HEK293 (cell line): ENCODE data around the gene ASCL3.

Experiments
- ATF2 ChIP-seq: fragments of 450-650 bp; formaldehyde crosslinking; IDR thresholded peaks from 2 replicates; pipeline ENCODE4 v1.5.1; 2016; ENCODE audit warnings: missing biosample characterization, missing genetic modification characterization, low read depth
- HIC1 ChIP-seq: fragments of 450-650 bp; formaldehyde crosslinking; IDR thresholded peaks from 2 replicates; pipeline ENCODE4 v1.5.1; 2016; ENCODE audit warnings: missing biosample characterization, missing genetic modification characterization
- KLF1 ChIP-seq: fragments of 450-650 bp; formaldehyde crosslinking; IDR thresholded peaks from 2 replicates; pipeline ENCODE4 v1.5.1; 2016; ENCODE audit warnings: missing biosample characterization, missing genetic modification characterization
- MZF1 ChIP-seq: fragments of 450-650 bp; formaldehyde crosslinking; IDR thresholded peaks from 2 replicates; pipeline ENCODE4 v1.5.1; 2017; ENCODE audit warnings: missing biosample characterization, missing genetic modification characterization, borderline replicate concordance
- OVOL3 ChIP-seq: fragments of 450-650 bp; formaldehyde crosslinking; IDR thresholded peaks from 2 replicates; pipeline ENCODE4 v1.5.1; 2016; ENCODE audit warnings: missing biosample characterization, missing genetic modification characterization
- SP2 ChIP-seq: fragments of 450-650 bp; formaldehyde crosslinking; IDR thresholded peaks from 2 replicates; pipeline ENCODE4 v1.5.1; 2016; ENCODE audit warnings: missing biosample characterization, missing genetic modification characterization
- SP3 ChIP-seq: fragments of 450-650 bp; formaldehyde crosslinking; IDR thresholded peaks from 2 replicates; pipeline ENCODE4 v1.5.1; 2016; ENCODE audit warnings: missing biosample characterization, missing genetic modification characterization
- YY2 ChIP-seq: fragments of 450-650 bp; formaldehyde crosslinking; IDR thresholded peaks from 2 replicates; pipeline ENCODE4 v1.5.1; 2016; ENCODE audit warnings: missing biosample characterization, missing genetic modification characterization
- ZBTB1 ChIP-seq: fragments of 450-650 bp; formaldehyde crosslinking; IDR thresholded peaks from 2 replicates; pipeline ENCODE4 v1.5.1; 2016; ENCODE audit warnings: missing biosample characterization, missing genetic modification characterization
- ZBTB11 ChIP-seq: fragments of 450-650 bp; formaldehyde crosslinking; conservative IDR thresholded peaks from 2 replicates; pipeline ENCODE4 v1.5.1; 2016; ENCODE audit warnings: low read depth, missing biosample characterization, missing genetic modification characterization
- ZIC2 ChIP-seq: fragments of 450-650 bp; formaldehyde crosslinking; IDR thresholded peaks from 2 replicates; pipeline ENCODE4 v1.5.1; 2016; ENCODE audit warnings: missing biosample characterization, missing genetic modification characterization
- ZNF202 ChIP-seq: fragments of 450-650 bp; formaldehyde crosslinking; IDR thresholded peaks from 2 replicates; pipeline ENCODE4 v1.5.1; 2016; ENCODE audit warnings: missing biosample characterization, missing genetic modification characterization, borderline replicate concordance
- ZNF221 ChIP-seq: fragments of 450-650 bp; formaldehyde crosslinking; IDR thresholded peaks from 2 replicates; pipeline ENCODE4 v1.5.1; 2017; ENCODE audit warnings: missing biosample characterization, missing genetic modification characterization, borderline replicate concordance
- ZNF416 ChIP-seq: fragments of 450-650 bp; formaldehyde crosslinking; IDR thresholded peaks from 2 replicates; pipeline ENCODE4 v1.5.1; 2016; ENCODE audit warnings: missing biosample characterization, missing genetic modification characterization
- ZNF423 ChIP-seq: fragments of 450-650 bp; formaldehyde crosslinking; IDR thresholded peaks from 2 replicates; pipeline ENCODE4 v1.5.1; 2016; ENCODE audit warnings: missing biosample characterization, missing genetic modification characterization
- ZNF510 ChIP-seq: fragments of 450-650 bp; formaldehyde crosslinking; IDR thresholded peaks from 2 replicates; pipeline ENCODE4 v1.5.1; 2018; ENCODE audit warnings: mild to moderate bottlenecking, missing genetic modification characterization, missing biosample characterization; ENCODE audit not compliant: insufficient replicate concordance
- ZNF664 ChIP-seq: fragments of 450-650 bp; formaldehyde crosslinking; IDR thresholded peaks from 2 replicates; pipeline ENCODE4 v1.5.1; 2016; ENCODE audit warnings: missing biosample characterization, missing genetic modification characterization
- ZNF692 ChIP-seq: fragments of 450-650 bp; formaldehyde crosslinking; IDR thresholded peaks from 2 replicates; pipeline ENCODE4 v1.5.1; 2016; ENCODE audit warnings: missing biosample characterization, missing genetic modification characterization
- ZNF704 ChIP-seq: fragments of 450-650 bp; formaldehyde crosslinking; IDR thresholded peaks from 2 replicates; pipeline ENCODE4 v1.5.1; 2016; ENCODE audit warnings: missing biosample characterization, missing genetic modification characterization
- ZNF747 ChIP-seq: fragments of 450-650 bp; formaldehyde crosslinking; IDR thresholded peaks from 2 replicates; pipeline ENCODE4 v1.5.1; 2016; ENCODE audit warnings: missing biosample characterization, missing genetic modification characterization
- ZNF792 ChIP-seq: fragments of 450-650 bp; formaldehyde crosslinking; IDR thresholded peaks from 2 replicates; pipeline ENCODE4 v1.5.1; 2016; ENCODE audit warnings: missing biosample characterization, missing genetic modification characterization
- ZNF837 ChIP-seq: fragments of 450-650 bp; formaldehyde crosslinking; IDR thresholded peaks from 2 replicates; pipeline ENCODE4 v1.5.1; 2016; ENCODE audit warnings: missing biosample characterization, missing genetic modification characterization
- TF ChIP-seq, protein P1 (sequence below): IDR thresholded peaks from 2 replicates; pipeline ENCODE4 v1.6.1; 2011; ENCODE audit warnings: mild to moderate bottlenecking, low read depth, low read length, borderline replicate concordance
- TF ChIP-seq, protein P2 (sequence below): fragments of 450-650 bp; formaldehyde crosslinking; IDR thresholded peaks from 2 replicates; pipeline ENCODE4 v1.5.1; 2016; ENCODE audit warnings: missing biosample characterization, missing genetic modification characterization

Gene ASCL3

GRCh38 chr11:8911029-8911823 lies 31.6 kb downstream of the ASCL3 start, which contains the start of gene AKIP1 (continued):
- TF ChIP-seq ZNF792 (0 out of 2 replicates have a peak, but pooled peaks have one; percentile 62), ZNF692 (tag by site-specific recombination) (peak; percentile 15; the same call in 1 of the 2 replicates), ZIC2 (peak; percentile 89), ZBTB11 (tag by site-specific recombination) (peak; percentile 64), ZNF837 (tag by site-specific recombination) (no peak), OVOL3 (tag by site-specific recombination) (peak; percentile 56; the same call in 1 of the 2 replicates), ZNF664 (tag by site-specific recombination) (no peak), KLF1 (tag by site-specific recombination) (no peak; the same call in 1 of the 2 replicates), ATF2 (tag by site-specific recombination) (no peak), ZNF704 (tag by site-specific recombination) (no peak), YY2 (tag by site-specific recombination) (peak; percentile 27; the same call in 1 of the 2 replicates), ZNF423 (tag by site-specific recombination) (0 out of 2 replicates have a peak, but pooled peaks have one; percentile 21), ZNF510 (tag by site-specific recombination) (no peak), ZNF416 (tag by site-specific recombination) (no peak), ZNF747 (no peak), ZBTB1 (tag by site-specific recombination) (no peak), SP2 (tag by site-specific recombination) (peak; percentile 92), SP3 (peak; percentile 59), HIC1 (no peak; the same call in 1 of the 2 replicates), MZF1 (tag by site-specific recombination) (no peak), ZNF221 (tag by site-specific recombination) (no peak), ZNF202 (no peak)
- TF ChIP-seq, protein P1, sequence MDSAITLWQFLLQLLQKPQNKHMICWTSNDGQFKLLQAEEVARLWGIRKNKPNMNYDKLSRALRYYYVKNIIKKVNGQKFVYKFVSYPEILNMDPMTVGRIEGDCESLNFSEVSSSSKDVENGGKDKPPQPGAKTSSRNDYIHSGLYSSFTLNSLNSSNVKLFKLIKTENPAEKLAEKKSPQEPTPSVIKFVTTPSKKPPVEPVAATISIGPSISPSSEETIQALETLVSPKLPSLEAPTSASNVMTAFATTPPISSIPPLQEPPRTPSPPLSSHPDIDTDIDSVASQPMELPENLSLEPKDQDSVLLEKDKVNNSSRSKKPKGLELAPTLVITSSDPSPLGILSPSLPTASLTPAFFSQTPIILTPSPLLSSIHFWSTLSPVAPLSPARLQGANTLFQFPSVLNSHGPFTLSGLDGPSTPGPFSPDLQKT, result no peak
- TF ChIP-seq, protein P2, sequence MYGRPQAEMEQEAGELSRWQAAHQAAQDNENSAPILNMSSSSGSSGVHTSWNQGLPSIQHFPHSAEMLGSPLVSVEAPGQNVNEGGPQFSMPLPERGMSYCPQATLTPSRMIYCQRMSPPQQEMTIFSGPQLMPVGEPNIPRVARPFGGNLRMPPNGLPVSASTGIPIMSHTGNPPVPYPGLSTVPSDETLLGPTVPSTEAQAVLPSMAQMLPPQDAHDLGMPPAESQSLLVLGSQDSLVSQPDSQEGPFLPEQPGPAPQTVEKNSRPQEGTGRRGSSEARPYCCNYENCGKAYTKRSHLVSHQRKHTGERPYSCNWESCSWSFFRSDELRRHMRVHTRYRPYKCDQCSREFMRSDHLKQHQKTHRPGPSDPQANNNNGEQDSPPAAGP (tag by site-specific recombination), result peak; percentile 64; the same call in 1 of the 2 replicates
